NCI-H748 (cell line): ENCODE measurements around the gene CFAP43.

ENCODE experiments used
- DNase-seq: peaks from one replicate; lab custom pipeline; 2025; ENCODE audit not compliant: unreplicated experiment; lab: John Stamatoyannopoulos, UW

The CFAP43 gene

DNA sequence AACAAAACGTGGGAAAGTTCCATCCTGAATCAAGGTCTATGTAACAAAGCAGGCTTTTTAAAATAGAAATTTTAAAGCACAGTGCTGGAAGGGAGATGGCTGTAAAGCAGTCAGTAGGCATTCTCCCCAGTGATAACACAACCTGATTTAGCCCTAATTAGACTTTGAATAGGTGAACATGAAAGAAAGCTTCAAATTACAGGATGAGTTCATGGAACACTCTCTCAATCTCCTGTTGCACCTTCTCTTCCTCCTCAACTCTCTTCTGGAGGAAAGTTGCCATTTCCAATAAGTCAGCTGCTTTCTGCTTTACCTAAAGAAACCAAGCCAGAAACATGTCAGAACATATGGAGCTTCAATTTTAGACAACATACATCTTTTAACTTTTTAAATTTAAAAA lies 90.1 kb downstream of the CFAP43 start:
- no peak for DNase-seq

DNA sequence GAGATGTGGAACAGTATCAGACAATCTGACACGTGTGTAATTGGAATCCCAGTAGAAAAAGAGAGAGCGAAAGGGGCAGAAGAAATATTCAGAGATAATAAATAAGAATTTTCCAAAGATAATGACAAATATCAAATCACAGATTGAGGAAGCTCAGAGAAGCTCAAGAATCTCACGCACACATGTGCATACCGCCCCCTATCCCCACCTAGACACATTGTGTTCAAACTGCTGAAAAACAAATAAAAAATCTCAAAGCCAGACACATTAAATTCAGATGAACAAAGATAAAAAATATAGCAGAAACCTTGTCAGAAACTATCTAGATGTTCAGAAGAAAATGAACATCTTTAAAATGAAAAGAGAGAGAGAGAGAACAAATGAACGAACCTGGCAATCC lies 92.9 kb downstream of the CFAP43 start:
- peak; percentile 11 for DNase-seq

DNA sequence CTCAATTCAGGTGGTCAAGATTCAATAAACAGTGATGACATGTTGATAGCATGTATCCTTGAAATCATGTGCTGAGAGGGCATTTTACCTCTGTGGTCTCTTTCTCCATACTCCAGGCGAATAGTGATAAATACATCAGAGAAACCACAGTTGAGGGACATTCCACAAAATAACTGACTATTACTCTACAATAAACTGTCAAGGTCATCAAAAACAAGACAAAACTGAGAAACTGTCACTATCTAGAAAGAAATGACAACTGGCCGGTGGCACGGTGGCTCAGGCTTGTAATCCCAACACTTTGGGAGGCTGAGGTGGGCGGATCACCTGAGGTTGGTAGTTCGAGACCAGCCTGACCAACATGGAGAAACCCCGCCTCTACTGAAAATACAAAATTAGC lies 94.0 kb downstream of the CFAP43 start:
- DNase-seq = no peak

DNA sequence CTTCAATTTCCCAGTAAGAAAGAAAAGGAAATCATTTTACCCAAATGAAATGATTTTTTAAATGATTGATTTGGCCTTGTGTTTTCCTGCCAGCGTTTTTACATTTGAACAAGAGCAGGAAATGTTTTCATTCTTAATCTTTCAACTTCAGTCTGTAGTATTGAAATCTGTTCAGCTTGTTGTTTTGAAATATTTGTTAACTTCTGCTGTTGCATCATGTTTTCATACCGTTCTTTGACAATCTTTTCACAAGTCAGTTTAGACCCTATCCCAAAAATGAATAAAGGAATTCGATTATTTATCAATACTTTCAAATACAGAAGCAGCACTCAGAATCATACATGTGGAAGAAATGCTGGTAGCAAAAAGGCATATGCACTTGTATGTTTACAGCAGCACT lies 102.1 kb downstream of the CFAP43 start:
- no peak for DNase-seq

DNA sequence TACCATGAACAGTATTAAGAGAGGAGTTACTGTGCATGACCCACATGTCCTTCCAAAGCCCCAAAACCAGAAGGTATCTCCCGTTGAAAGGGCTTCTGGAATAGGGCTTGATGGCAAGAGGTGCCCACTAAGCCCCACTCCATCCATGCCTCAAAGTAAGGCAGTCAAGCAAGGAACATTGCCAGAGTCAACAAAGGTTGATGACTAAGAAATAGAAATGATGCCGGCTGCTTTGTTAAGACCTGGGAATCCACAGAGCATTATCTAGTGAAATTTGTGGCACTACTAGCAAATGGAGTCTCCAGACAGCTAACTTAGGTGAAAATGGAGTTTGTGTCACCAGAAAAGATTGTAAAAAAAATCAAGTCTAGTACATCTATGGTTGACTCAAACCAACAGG lies 104.0 kb downstream of the CFAP43 start:
- no peak for DNase-seq

DNA sequence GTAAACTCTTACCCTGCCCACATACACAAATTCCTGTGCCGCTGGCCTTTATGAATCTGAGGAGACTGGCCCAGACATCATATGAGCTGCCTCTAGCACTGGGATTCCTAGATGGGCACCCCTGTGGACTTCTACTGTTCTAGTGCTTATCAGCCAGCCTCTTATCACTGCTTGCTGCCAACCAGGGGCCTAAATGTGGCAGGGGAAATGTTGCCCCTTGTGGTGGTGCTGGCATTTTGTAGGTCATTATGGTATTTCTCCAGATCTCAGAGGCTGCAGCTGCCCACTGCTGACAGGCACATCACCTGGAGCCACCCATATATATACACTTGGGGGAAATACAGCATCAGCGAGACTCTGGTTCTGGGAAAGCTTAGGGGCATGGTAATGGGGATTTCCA lies 104.8 kb downstream of the CFAP43 start:
- DNase-seq = peak; percentile 38

DNA sequence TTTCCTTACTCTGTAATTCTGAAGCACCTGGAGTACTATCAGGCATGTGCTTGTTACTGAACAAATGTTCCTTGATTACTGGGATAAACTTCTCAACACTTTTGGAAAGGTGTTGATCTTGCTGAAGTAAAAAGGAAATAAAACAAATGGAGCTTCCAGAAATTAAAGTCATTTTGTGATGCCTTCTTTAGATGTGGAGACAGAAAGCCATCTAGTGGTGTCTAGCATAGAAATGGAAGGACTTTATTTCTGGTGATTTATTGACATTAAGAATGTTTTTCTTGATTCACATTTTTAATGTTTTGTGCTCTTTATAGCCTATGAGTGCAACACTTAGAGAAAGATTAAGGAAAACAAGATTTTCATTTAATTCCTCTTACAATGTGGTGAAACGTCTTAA lies 108.8 kb downstream of the CFAP43 start:
- peak; percentile 6 for DNase-seq

DNA sequence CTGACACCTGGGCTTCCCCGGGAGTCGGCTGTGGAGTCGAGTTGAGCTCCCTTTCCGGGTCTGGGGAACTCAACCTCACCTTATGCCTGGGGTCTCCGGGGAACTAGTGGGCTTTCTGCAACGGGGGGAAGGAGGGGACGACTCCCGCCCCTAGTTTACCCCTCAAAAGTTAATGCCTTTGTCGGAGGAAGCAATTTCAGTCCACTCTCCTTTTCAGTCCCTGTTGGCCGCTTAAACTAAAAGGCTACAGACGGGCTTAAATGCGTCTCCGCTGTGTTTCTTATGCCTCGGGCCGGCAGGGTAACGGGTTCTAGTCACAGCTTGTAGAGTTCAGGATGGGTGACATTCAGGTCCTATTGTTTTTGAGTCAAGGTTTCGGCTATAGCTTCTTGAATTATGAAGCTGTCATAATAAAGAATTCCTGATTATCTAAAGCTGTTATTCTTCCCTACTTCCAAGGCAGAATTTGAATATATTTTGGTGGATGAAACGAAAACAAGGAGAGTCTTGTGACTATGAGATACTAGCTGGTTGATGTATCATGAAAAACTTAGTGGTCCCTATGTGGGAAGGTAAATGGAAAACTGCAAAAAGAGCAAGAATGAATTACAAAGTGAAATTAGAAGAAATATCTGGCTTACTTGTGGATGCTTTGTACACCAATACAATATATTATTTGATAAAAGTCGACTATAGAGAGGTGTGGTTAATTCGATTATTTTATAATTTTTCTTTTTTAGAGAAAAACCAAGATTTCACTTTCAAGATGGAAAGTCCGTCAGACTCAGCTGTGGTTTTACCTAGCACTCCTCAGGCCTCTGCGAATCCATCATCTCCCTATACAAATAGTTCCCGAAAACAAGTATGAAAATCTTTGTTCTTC lies 109.7 kb downstream of the CFAP43 start:
- peak; percentile 76 for DNase-seq

DNA sequence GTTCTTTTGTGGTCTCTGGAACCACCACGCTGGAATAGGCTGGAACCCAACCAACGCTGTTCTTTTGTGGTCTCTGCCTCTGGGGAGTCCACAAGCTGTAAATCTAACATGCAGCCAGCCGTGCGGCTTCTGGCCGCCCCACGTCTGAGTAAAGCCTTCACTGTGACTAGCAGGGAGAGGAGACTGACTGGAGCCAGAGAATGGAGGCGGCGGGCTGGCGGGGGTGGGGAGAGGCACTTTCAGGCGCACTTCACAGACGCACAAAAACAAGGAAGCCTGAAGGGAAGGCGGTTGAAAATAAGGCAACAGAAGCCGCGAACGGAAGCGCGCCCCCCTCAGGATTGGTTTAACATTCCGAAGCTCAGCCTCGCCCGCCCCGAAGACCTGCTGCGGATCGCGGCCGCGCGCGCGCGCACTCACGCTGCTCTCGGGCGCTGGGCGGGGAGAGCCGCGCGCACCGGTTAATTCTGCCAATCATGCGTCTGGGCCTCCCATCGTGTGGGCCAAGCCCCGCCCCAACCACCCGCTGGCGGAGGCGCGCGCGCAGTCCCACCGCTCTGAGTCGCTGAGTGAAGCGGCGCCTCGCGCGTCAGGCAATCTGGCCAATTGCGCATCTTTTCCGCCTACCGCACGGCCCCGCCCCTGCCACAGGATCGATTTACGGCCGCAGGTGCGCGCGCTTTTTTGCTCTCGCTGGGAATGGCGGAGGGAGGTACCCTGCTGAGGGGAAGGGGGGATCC lies 110.5 kb downstream of the CFAP43 start, which contains the start of gene SFR1:
TSS of gene SFR1 (plus strand) at position 687 of the 740 bp plus-strand sequence. CDS start at position 700, 13 bp downstream.
- DNase-seq = peak; percentile 97

DNA sequence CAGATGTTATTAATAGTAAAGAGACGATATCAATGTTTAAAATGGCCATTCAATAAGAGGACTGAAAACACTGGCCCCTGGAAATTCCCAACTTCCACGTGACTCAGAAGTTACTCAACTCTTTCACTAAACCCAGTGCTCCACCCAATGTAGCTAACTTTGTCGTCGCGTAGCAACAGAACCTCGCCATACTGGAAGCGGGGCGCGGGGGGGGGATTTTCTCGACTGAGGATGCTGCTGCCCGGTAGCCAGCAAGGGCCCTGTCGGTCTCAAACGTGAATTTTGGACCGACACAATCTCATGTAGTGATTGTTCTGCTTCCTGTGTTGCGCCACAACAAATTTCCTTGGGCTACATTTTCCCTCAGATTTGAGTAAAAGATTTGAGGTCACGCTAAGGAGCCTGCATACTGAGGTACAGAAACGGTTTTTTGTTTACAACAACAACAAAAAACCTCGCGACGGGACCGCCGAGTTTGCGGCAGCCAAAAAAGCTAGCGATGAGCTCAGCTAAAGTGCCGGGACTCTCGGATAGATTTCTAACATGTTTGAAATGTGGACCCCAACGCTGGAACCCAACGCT lies 111.2 kb downstream of the CFAP43 start:
- DNase-seq = peak; percentile 85

DNA sequence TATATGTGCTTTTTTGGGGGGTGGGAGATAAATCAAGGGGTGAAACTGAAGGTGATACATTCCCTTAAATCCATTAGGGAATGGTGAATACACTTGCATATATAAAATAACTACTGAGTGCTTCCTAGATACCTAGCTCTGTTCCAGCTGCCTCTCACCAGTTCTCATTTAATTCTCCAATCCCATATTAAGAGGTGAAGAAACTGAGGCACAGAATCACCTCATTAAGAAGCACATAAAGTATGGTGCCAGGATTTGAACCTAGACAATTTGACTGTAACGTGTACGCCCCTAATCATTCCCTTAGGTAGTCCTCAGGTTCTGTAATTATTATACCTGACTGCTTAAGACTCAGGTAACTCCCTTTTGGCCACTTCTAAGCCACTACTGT lies 111.7 kb downstream of the CFAP43 start:
- DNase-seq = no peak

DNA sequence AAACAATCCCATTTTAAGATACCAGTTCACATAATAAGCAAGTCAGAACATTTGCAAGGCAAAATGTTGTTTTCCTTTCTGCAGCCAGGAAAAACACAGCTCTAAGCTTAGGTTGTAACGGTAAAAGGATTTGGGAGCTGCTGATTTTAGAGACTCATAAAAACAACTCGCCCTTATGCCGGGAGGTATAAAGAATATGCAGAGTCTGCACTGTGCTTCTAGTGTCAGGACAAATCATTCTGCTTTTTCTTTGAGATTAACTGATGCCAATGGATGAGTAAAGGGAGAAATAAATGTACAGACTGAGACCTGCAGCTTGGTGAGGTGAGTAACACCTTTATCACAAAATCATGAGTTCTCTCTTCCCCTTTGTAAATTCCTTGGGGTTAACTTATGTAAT lies 112.2 kb downstream of the CFAP43 start:
- DNase-seq = no peak

DNA sequence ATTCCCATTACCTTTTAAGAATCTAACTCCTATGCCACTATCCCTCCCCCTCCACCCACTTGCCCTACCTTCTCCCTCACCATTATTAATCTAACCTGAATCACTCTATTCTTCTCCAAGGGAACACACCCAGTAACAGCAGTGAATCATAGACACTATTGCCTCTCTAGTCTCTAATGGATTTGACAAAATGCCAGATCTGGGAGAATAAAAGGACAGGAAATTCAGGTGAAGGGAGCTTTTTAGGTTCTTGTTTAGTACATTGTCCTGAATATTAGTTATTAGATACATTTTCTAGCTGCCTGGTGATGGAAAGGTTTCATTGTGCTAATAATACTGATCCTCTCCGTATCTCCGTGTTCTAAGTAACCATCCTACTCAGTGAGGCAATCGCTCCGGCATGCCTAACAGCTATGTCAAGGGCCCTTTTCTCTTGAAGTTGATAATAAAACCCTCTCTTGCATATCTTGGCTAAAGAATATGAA lies 114.3 kb downstream of the CFAP43 start:
- DNase-seq = peak; percentile 81

DNA sequence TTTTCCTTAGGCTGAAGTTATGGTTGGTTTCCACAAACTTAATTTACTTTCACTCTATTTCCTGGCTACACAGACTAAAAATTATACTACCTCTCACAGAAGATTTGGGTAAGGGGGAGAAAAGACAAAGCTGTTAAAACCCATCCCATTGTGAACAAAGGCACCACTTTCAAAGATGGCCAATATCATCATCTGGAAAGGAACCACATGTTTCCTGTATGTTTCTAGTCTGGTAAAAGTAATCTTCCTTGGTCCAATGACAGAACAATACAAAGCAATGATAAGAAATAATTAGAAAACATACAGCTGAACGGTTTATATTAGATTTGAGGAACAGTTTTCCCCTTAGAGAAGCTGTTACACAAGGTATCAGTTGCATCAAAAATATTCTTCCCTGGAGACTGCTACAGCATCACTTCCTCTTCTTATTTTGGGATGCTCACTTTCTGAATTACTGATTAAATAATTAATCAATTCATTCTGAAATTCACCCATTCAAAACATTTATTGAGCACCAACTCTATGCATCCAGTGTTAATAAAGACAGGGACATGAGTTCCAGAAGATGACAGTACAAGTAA lies 118.7 kb downstream of the CFAP43 start:
- no peak for DNase-seq

DNA sequence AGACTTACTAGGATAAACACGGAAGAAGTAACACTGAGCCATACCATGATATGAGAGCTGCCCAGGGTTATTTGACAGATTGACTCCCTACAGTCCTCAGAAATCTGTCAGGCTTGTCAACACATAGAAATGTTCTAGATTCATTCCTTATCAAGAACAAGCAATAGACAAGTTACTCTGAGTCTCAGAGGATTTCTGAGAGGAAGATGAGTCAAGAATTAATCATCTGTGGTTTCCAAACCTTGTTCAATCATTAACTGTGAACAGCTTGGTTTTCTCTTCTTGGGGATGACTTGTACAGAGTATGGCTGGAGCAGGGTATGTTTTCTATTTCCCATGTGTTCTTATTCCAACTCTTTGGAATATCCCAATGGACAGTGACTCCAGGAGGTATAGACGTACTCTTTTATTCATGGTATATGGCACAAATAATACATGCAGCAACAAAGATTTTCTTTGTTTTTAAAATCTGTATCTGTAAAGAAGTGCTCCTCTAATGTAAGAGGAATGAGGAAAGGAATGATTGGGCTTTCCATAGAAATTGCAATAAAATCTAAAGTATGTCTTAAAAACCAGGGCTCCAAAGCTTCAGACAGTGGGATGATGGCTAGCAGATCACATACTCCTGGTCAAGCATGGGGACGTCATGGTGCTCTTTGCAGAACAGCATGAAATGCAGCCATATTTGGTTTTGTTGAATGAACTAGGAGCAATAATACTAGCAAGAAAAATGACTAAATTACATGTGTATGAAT lies 122.1 kb downstream of the CFAP43 start:
- DNase-seq = no peak

DNA sequence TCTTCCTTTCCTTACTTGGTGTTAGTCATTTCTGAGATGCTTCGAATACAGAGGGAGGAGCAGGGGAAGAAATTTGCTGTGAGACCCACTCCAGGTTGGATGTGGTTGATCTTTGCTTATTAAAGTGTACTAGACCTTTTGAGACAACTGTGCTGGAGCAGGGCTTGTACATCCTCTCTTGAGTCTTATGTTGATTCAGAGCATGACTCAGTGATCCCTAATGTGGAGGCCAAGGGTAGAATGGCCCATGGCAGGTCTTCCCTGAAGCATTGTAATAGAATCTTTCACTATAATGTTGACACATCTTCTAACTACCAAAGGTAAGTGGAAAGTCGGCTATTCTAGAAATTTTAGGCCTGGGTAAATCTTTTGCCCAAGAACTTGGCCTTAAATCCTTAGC lies 127.2 kb downstream of the CFAP43 start:
- DNase-seq = no peak

DNA sequence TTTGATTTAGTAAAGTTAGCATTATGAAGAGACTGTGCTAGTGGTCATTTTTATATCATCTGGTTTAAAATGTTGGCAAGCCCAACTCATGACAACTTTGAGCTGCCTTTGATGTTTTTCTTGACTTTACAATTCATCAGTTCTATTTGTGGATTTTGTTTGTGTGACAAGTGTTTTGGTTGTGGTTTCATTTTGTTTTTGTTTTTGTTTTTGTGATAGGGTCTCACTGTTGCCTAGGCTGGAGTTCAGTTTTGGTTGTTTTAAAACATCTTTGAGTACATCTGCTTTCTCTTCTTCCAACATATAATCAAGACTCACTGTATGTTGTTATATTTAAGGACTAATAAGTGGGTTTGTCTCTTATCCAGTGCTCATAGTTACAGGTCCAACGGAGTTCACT lies 127.7 kb downstream of the CFAP43 start:
- no peak for DNase-seq

DNA sequence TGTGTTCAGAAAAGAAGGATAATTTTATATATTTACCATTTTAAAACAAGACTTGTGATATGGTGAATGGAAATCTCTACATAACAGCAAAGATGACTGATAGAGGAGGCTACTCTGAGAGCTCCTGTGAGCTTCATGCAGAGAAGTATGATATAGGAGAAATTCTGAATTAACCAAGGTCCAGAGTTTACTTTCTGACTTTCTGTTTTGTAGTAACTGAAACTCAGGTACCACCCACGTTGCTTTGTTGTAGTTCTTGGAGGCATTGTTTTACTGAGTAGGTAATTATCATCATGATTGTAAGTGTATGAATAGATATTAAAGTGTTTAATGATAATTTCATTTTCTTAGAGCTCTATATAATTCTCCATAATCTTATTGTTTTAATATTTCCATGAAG lies 128.2 kb downstream of the CFAP43 start:
- DNase-seq = no peak

DNA sequence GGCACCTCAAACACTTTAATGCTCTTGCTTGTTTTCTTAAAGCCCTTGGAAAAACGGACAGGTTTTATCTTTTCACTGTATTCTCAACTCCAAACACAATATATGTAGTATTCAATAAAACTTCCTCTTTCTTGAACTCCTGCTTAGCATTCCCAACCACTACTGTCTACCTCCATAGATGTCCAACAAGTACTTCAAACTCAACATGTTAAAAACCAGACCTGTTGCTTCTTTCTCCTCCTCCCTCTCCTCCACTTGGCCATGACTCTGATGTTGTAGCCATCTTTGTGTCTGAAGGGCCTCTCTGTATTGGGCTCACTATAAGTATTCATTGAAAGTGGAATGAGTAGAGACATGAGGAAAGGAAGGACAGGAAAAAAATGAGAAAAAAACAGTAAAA lies 130.3 kb downstream of the CFAP43 start:
- DNase-seq = no peak

DNA sequence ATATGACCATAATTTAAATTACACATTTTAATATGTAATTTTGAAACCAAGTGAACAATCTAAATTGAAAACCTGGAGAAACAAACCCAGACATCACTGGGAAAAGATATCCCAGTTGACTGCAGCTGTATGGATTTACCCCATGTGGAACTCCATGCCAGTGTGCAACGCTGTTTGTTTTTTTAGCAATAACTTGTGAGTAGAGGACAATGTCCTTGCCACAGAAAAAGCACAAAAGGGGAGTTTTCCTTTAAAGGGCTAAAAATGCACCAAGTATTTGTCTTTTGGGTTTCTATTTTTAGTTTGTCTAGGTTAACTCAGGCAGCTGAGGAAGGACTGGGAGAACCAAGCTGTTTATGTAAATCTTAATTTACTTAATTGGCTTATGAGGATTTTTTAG lies 131.4 kb downstream of the CFAP43 start:
- DNase-seq = no peak

DNA sequence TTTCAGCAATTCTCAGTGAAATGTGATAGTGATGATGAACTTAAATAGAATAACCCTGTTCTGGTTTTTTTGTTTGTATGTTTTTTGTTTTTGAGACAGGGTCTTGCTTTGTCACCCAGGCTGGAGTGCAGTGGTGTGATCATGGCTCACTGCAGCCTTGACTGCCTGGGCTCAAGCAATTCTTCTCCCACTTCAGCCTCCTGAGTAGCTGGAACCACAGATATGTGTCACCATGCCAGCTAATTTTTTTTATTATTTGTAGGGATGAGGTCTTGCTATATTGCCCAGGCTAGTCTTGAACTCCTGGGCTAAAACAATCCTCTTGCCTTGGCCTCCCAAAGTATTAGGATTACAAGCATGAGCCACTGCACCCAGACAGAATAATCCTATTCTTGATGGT lies 132.2 kb downstream of the CFAP43 start:
- no peak for DNase-seq
